Colonic mucosa (tissue), 4 donors: ENCODE results near the gene OPCML. TPM values are rescaled to one million over a fixed set of nuclear protein-coding genes. Genes with fewer than 3 reads are reported as not detected.

ENCODE experiments used
- DNase-seq: peaks from one replicate; pipeline ENCODE4 v3.0.0-alpha.2; 2020
- H3K27ac ChIP-seq: fragments of 200-600 bp; one replicate; pipeline ENCODE4 v1.8.0; 2021
- H3K27me3 ChIP-seq: fragments of 200-600 bp; one replicate; pipeline ENCODE4 v1.8.0; 2021
- H3K36me3 ChIP-seq: fragments of 200-600 bp; one replicate; pipeline ENCODE4 v1.8.0; 2021
- H3K4me1 ChIP-seq: fragments of 200-600 bp; one replicate; pipeline ENCODE4 v1.8.0; 2021; ENCODE audit warnings: mild to moderate bottlenecking
- H3K4me3 ChIP-seq: fragments of 200-600 bp; one replicate; pipeline ENCODE4 v1.8.0; 2021
- H3K9ac ChIP-seq, 2 donors: one replicate each; pipeline ENCODE4 v1.7.0; 2013; ENCODE audit warnings: control low read depth in 2 of 2, low read depth in 2 of 2, low read length in 2 of 2
- H3K9me3 ChIP-seq: fragments of 200-600 bp; one replicate; pipeline ENCODE4 v1.8.0; 2021
- CTCF ChIP-seq: fragments of 200-600 bp; IDR thresholded peaks from one replicate; pipeline ENCODE4 v1.8.0; 2022; ENCODE audit warnings: antibody characterized with exemption, mild to moderate bottlenecking
- intact Hi-C: fragments of 100-400 bp; cut with DNase I; formaldehyde crosslinking; loops from one replicate; pipeline ENCODE4 v1.14.1; 2022
- total RNA-seq, 2 donors: library from RNA; stranded (reverse); fragmentation: NEBNext Ultra II Directional in 1 of 2; extraction: Animal tissue kit (Norgen Biotek cat#: 25700) in 1 of 2; gene quantifications; one replicate each; pipeline ENCODE4 v1.2.1, GENCODE V29; 2021
- donor health status: healthy.
- donor health status: DM: no; HTN: no; CAD: no.
- donor health status: DM: no; HTN: no; CAD: no.

Gene OPCML
- total RNA-seq, 2 donors from 2014 or later, result 0.08 TPM; not detected in 1

GRCh38 chr11:132862933-132863332 lies 669.4 kb downstream of the OPCML start:
- no peak for DNase-seq
- H3K27ac ChIP-seq, result no peak overlapping the region
- no peaks in the 10 kb centered on the region for H3K36me3 ChIP-seq
- TF ChIP-seq CTCF, result no peak
- intact Hi-C loops, result no loop called here
- H3K9ac ChIP-seq, result no peak overlapping the region
- H3K9me3 ChIP-seq, result no peaks in the 10 kb centered on the region
- no peaks in the 10 kb centered on the region for H3K4me1 ChIP-seq
- no peaks in the 10 kb centered on the region for H3K27me3 ChIP-seq
- no peak overlapping the region for H3K4me3 ChIP-seq

- no peak for DNase-seq
- no peaks in the 10 kb centered on the region for H3K9me3 ChIP-seq
- no peak overlapping the region for H3K9ac ChIP-seq
- no peaks in the 10 kb centered on the region for H3K4me1 ChIP-seq
- no peak for TF ChIP-seq CTCF
- intact Hi-C loops, result no loop called here
- H3K4me3 ChIP-seq, result no peak overlapping the region
- no peaks in the 10 kb centered on the region for H3K27me3 ChIP-seq
- no peak overlapping the region for H3K27ac ChIP-seq
- no peaks in the 10 kb centered on the region for H3K36me3 ChIP-seq
Observed at GRCh38 chr11:132862137-132862536, 670.2 kb downstream of the OPCML start.

GRCh38 chr11:132859306-132859705 lies 673.0 kb downstream of the OPCML start:
- Histone ChIP-seq H3K27me3 (no peaks in the 10 kb centered on the region), H3K36me3 (no peaks in the 10 kb centered on the region), H3K9me3 (no peaks in the 10 kb centered on the region), H3K27ac (no peak overlapping the region), H3K4me1 (no peaks in the 10 kb centered on the region), H3K9ac (no peak overlapping the region), H3K4me3 (no peak overlapping the region)
- intact Hi-C loops, result no loop called here
- no peak for TF ChIP-seq CTCF
- no peak for DNase-seq

- no peaks in the 10 kb centered on the region for H3K36me3 ChIP-seq
- H3K27ac ChIP-seq, result no peak overlapping the region
- no peak overlapping the region for H3K4me3 ChIP-seq
- no peaks in the 10 kb centered on the region for H3K4me1 ChIP-seq
- no peak overlapping the region for H3K9ac ChIP-seq
- intact Hi-C loops, result no loop called here
- no peak for DNase-seq
- no peaks in the 10 kb centered on the region for H3K27me3 ChIP-seq
- H3K9me3 ChIP-seq, result no peaks in the 10 kb centered on the region
- TF ChIP-seq CTCF, result no peak
Observed at GRCh38 chr11:132858223-132858622, 674.1 kb downstream of the OPCML start.

- intact Hi-C loops, result no loop called here
- H3K4me3 ChIP-seq, result no peak overlapping the region
- H3K36me3 ChIP-seq, result no peaks in the 10 kb centered on the region
Observed at GRCh38 chr11:132856032-132856431, 676.3 kb downstream of the OPCML start.

More at GRCh38 chr11:132856032-132856431, 676.3 kb downstream of the OPCML start:
- DNase-seq, result no peak
- Histone ChIP-seq H3K9ac (no peak overlapping the region), H3K27me3 (no peaks in the 10 kb centered on the region), H3K9me3 (no peaks in the 10 kb centered on the region), H3K4me1 (no peaks in the 10 kb centered on the region), H3K27ac (no peak overlapping the region)
- TF ChIP-seq CTCF, result no peak
